BLaER1 (cell line): ENCODE data around the gene RBM12.

Source experiments
- H3K27ac ChIP-seq: shearing (Covaris generic); formaldehyde crosslinking; 2 replicates; pipeline ENCODE4 v1.8.1; 2022
- H3K27me3 ChIP-seq: shearing (Covaris generic); formaldehyde crosslinking; 2 replicates; pipeline ENCODE4 v1.8.1; 2022
- H3K36me3 ChIP-seq: shearing (Covaris generic); formaldehyde crosslinking; 2 replicates; pipeline ENCODE4 v1.8.1; 2022
- H3K4me1 ChIP-seq: shearing (Covaris generic); formaldehyde crosslinking; 2 replicates; pipeline ENCODE4 v1.8.1; 2022
- H3K4me2 ChIP-seq: shearing (Covaris generic); formaldehyde crosslinking; 2 replicates; pipeline ENCODE4 v1.8.1; 2022
- H3K4me3 ChIP-seq: shearing (Covaris generic); formaldehyde crosslinking; 2 replicates; pipeline ENCODE4 v1.8.1; 2022
- H3K9ac ChIP-seq: shearing (Covaris generic); formaldehyde crosslinking; 2 replicates; pipeline ENCODE4 v1.8.1; 2022
- H3K9me3 ChIP-seq: shearing (Covaris generic); formaldehyde crosslinking; 2 replicates; pipeline ENCODE4 v1.8.1; 2022
- H4K20me1 ChIP-seq: shearing (Covaris generic); formaldehyde crosslinking; 2 replicates; pipeline ENCODE4 v1.8.1; 2022
- Cebpa-rat ChIP-seq: shearing (Covaris generic); IDR thresholded peaks from 2 replicates; pipeline ENCODE4 v1.8.1; 2022

The RBM12 gene

DNA sequence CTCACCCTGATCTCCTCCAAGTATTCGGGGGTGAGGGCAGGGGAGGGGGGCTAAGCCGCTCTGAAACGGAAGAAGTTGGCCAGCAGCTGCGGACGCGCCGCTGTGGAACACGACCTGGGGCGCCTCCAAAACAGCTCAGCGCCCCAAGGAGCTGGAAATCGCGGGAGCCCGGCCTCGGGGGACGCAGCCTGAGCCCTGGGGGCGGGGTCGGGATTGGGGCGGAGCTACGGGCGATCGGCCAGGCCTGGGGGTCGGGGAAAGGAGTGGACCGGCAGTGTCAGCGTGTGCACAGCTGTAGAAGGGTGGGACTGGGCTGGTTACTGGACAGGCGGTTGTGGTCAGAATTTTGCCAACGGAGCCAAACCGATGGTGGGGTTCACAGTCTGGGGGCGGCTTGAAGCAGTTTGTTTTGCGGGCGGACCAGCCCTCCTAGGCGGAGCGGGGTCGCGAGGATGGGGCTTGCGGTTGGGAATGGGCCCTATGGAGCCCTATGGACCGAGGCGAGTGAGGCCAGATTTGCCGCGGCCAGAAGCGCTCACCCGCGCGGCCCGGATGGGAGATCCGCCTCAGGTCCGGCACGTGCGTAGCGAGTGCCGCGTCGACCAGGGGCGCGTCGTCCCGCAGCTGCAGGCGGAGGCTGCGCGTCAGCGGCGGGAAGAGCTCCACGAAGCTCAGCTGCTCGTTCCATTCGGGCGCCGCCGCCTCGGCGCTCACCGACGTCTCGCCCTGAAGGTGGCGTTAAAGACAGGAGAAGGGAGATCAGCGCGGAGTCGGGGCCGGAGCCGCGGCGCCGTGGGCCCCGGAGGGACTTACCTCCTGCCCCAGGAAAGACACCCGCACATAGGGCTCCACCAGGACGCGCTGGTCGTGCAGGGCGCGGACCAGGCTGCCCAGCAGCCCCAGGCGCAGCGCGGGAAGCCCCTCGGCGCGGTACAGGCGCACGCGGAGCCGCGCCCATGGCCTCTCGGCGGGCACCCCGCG is 63.4 kb downstream of the RBM12 start:
- peaks cover 14% of the 10 kb centered on the region; the same call in 1 of the 2 replicates for H4K20me1 ChIP-seq
- H3K27ac ChIP-seq, result no peak overlapping the region
- no peaks in the 10 kb centered on the region for H3K36me3 ChIP-seq
- peaks cover 6% of the 10 kb centered on the region; the same call in 1 of the 2 replicates for H3K9me3 ChIP-seq
- H3K9ac ChIP-seq, result no peak overlapping the region
- H3K4me2 ChIP-seq, result peak overlapping the region; percentile 77
- peaks cover 38% of the 10 kb centered on the region for H3K27me3 ChIP-seq
- no peak for TF ChIP-seq Cebpa-rat
- H3K4me1 ChIP-seq, result peaks cover 11% of the 10 kb centered on the region
- H3K4me3 ChIP-seq, result peak overlapping the region; percentile 56

DNA sequence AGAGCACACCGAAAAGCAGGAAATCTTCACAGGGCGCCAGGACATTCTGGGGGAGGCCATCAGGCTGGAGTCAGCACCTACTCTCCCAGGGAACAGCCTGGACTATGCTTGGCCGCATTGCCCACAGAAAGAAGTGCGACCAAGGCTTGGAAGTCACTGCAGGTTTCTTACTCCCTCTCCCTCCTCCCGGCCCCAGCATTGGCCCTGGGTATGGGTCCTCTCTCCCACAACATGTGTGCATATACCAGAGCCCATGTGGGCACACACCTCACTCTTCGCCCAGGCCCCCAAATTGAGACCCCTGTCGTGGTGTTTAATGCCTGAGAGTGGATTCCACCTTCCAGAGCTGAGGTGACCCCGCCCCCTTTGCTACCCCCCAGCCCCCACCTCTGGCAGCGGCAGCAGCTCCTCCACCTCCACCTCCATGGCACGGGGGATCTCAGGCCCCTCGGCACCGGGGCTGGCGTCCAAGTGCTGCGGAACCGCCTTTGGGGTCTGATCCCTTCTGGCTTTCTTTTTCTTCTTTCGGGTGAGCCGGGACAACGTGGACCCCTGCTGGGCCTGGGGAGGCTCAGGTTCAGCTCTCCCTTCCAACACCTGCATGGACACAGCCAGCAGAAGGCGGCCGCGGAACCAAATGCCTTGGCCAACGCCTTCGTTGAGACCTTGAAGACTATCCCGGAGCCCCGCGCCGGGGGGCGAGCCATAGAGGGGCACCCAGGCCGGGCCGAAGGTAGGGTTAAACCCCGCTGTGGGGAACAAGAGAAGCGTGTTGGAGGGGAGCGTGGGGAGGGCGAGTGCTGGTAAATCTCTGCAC is 64.3 kb downstream of the RBM12 start:
- H3K27me3 ChIP-seq, result peaks cover 38% of the 10 kb centered on the region
- H3K4me1 ChIP-seq, result peaks cover 11% of the 10 kb centered on the region
- no peak overlapping the region for H3K9ac ChIP-seq
- H3K36me3 ChIP-seq, result no peaks in the 10 kb centered on the region
- TF ChIP-seq Cebpa-rat, result no peak
- no peak overlapping the region for H3K27ac ChIP-seq
- H3K4me2 ChIP-seq, result no peak overlapping the region
- H3K4me3 ChIP-seq, result peak overlapping the region; percentile 56
- H4K20me1 ChIP-seq, result peaks cover 14% of the 10 kb centered on the region; the same call in 1 of the 2 replicates
- peaks cover 6% of the 10 kb centered on the region; the same call in 1 of the 2 replicates for H3K9me3 ChIP-seq

DNA sequence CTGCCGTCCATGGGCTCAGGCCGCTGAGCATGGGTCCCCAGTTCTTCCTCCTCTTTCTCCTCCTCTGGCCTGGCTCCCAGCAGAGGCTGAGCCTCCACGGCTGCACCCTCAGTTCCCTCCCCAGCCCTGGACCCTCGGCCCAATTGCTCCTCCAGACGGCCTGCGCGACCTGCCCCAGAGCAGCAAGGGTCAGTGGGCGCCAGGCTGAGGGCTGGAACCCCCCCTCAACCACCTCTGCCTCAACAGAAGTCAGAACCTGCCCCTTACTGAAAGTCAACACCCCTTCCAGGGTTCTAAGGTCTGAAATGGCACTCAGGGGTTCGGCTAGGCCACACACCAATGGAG is 65.0 kb downstream of the RBM12 start:
- Histone ChIP-seq H3K27ac (no peak overlapping the region), H4K20me1 (peaks cover 14% of the 10 kb centered on the region; the same call in 1 of the 2 replicates), H3K4me3 (no peak overlapping the region), H3K27me3 (peaks cover 38% of the 10 kb centered on the region), H3K9ac (no peak overlapping the region), H3K9me3 (peaks cover 6% of the 10 kb centered on the region; the same call in 1 of the 2 replicates), H3K4me2 (no peak overlapping the region), H3K36me3 (no peaks in the 10 kb centered on the region), H3K4me1 (peaks cover 11% of the 10 kb centered on the region)
- TF ChIP-seq Cebpa-rat, result no peak
